ENCODE results near the gene UPF1. TPM values are rescaled to one million over a fixed set of nuclear protein-coding genes. Genes with fewer than 3 reads are reported as not detected.

UPF1 gene
- polyA plus RNA-seq, 2 of the 4 experiments (the other 2 are of a cell fraction), result 19.2 to 28.6 TPM

DNA sequence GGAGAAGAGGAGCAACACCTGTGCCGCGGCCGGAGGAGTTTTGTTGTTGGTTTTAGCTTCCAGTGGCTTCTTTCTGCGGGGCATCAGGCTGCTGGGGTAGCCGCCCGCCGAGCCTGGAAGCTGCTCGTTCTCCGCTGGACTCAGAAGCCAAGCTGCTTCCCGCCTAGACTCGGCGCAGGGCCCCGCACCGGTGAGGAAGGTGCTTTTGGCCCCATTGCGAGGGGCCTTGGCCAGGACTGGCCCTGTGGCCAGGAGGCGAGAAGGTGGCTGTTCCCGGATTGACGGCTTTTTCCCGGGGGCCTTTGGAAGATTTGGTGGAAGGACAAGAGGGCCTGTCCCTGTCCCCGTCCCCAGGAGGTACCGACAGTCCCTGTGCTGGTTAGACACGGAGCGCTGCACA lies 35.4 kb downstream of the UPF1 start:
- Histone ChIP-seq H3K4me1 (no peaks in the 10 kb centered on the region), H3K4me2 (no peak overlapping the region), H3K4me3 (no peak overlapping the region), H3K27ac (no peak overlapping the region), H3K9me3 (no peaks in the 10 kb centered on the region)
- TF ChIP-seq, protein P1, sequence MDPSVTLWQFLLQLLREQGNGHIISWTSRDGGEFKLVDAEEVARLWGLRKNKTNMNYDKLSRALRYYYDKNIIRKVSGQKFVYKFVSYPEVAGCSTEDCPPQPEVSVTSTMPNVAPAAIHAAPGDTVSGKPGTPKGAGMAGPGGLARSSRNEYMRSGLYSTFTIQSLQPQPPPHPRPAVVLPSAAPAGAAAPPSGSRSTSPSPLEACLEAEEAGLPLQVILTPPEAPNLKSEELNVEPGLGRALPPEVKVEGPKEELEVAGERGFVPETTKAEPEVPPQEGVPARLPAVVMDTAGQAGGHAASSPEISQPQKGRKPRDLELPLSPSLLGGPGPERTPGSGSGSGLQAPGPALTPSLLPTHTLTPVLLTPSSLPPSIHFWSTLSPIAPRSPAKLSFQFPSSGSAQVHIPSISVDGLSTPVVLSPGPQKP (IDR thresholded peaks at IDR 0.05; ENCODE audit: low read depth, low read length), result no peak
- TF ChIP-seq RNF2 (IDR thresholded peaks at IDR 0.05; ENCODE audit: borderline replicate concordance, low read depth), result no peak
- no peak for TF ChIP-seq FOXS1 (CRISPR knock-in tag; IDR thresholded peaks at IDR 0.05)
- no peak for TF ChIP-seq PHF8 (IDR thresholded peaks at IDR 0.05; ENCODE audit: borderline replicate concordance, low read depth)
- TF ChIP-seq, protein P2, sequence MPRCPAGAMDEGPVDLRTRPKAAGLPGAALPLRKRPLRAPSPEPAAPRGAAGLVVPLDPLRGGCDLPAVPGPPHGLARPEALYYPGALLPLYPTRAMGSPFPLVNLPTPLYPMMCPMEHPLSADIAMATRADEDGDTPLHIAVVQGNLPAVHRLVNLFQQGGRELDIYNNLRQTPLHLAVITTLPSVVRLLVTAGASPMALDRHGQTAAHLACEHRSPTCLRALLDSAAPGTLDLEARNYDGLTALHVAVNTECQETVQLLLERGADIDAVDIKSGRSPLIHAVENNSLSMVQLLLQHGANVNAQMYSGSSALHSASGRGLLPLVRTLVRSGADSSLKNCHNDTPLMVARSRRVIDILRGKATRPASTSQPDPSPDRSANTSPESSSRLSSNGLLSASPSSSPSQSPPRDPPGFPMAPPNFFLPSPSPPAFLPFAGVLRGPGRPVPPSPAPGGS (IDR thresholded peaks at IDR 0.05), result no peak
- no peak for TF ChIP-seq KDM5A (IDR thresholded peaks at IDR 0.05)
- TF ChIP-seq MAFK (IDR thresholded peaks at IDR 0.05; ENCODE audit: partially characterized antibody), result no peak
- no peak for TF ChIP-seq TFCP2L1 (CRISPR knock-in tag; IDR thresholded peaks at IDR 0.05)
- TF ChIP-seq POLR2A (IDR thresholded peaks at IDR 0.05; ENCODE audit: low read length), result no peak
- TF ChIP-seq, protein P3, sequence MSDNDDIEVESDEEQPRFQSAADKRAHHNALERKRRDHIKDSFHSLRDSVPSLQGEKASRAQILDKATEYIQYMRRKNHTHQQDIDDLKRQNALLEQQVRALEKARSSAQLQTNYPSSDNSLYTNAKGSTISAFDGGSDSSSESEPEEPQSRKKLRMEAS (IDR thresholded peaks at IDR 0.05), result no peak
- no peak for DNase-seq (ENCODE audit: low read depth in 1 of 2, low spot score in 1 of 2)
- CTCF ChIA-PET, result interaction anchor here (0.7 to 3.8 kb wide), 15 partner anchors 9 to 416 kb away, joined by 3 to 41 read pairs (median 5); no protein-coding TSS in a partner anchor
- no peak for ATAC-seq
- WGBS (ENCODE audit: missing lambda C conversion rate), result 90% methylated on average over 18 of the region's 23 CpGs
- FAIRE-seq, result no peak
- POLR2A ChIA-PET, result no interaction called here

DNA sequence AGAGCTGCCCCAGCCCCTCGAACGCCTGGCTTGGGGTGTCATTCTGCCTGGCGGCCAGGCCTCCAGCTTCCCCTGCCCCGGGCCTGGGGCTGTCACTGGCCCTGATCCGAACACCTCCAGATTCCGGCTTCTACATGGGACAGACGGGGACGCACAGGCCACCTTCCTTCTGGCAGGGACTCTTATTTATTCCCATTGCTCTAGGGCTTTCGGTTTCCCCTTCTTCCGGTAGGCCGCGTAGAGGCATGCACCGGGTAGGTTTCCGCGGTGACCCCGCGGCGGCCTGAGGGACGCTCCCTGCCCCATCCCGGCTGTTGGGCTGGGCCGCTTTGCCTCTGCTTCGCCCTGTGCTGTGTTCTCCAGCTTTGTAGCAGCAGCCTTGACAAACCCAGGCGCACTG lies 36.0 kb downstream of the UPF1 start:
- CTCF ChIA-PET, result interaction anchor here (0.7 to 3.8 kb wide), 13 partner anchors 9 to 417 kb away, joined by 3 to 41 read pairs (median 5); no protein-coding TSS in a partner anchor
- ATAC-seq (no peak), FAIRE-seq (no peak), DNase-seq (ENCODE audit: low read depth in 1 of 2, low spot score in 1 of 2) (no peak)
- no peaks in the 10 kb centered on the region for H3K4me1 ChIP-seq
- no peak overlapping the region; a peak in 1 of 6 replicates for H3K27ac ChIP-seq
- 92% methylated on average over 22 of the region's 23 CpGs for WGBS (ENCODE audit: missing lambda C conversion rate)
- POLR2A ChIA-PET, result no interaction called here
- TF ChIP-seq TP53 (CRISPR knock-in tag; IDR thresholded peaks at IDR 0.05), result no peak
- TF ChIP-seq GATA3 (IDR thresholded peaks at IDR 0.05; ENCODE audit: borderline replicate concordance), result no peak
- TF ChIP-seq RCOR1 (IDR thresholded peaks at IDR 0.05; ENCODE audit: low read depth, low read length), result no peak
- TF ChIP-seq CEBPB (IDR thresholded peaks at IDR 0.05), result no peak
- no peak for TF ChIP-seq MYC (IDR thresholded peaks at IDR 0.05; ENCODE audit: borderline replicate concordance, low read length)
- TF ChIP-seq, protein P4, sequence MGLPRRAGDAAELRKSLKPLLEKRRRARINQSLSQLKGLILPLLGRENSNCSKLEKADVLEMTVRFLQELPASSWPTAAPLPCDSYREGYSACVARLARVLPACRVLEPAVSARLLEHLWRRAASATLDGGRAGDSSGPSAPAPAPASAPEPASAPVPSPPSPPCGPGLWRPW (IDR thresholded peaks at IDR 0.05), result no peak
- TF ChIP-seq EP300 (IDR thresholded peaks at IDR 0.05), result no peak
- TF ChIP-seq HOXB13 (CRISPR knock-in tag; IDR thresholded peaks at IDR 0.05; ENCODE audit: low read depth), result no peak
- no peak for TF ChIP-seq EHMT2 (IDR thresholded peaks at IDR 0.05; ENCODE audit: low read depth)
- no peak for TF ChIP-seq HDAC2 (IDR thresholded peaks at IDR 0.05)
- TF ChIP-seq ZNF302 (CRISPR knock-in tag; IDR thresholded peaks at IDR 0.05), result no peak
- no peaks in the 10 kb centered on the region for H3K9me3 ChIP-seq
- no peak overlapping the region for H3K4me2 ChIP-seq
- no peak overlapping the region for H3K4me3 ChIP-seq

DNA sequence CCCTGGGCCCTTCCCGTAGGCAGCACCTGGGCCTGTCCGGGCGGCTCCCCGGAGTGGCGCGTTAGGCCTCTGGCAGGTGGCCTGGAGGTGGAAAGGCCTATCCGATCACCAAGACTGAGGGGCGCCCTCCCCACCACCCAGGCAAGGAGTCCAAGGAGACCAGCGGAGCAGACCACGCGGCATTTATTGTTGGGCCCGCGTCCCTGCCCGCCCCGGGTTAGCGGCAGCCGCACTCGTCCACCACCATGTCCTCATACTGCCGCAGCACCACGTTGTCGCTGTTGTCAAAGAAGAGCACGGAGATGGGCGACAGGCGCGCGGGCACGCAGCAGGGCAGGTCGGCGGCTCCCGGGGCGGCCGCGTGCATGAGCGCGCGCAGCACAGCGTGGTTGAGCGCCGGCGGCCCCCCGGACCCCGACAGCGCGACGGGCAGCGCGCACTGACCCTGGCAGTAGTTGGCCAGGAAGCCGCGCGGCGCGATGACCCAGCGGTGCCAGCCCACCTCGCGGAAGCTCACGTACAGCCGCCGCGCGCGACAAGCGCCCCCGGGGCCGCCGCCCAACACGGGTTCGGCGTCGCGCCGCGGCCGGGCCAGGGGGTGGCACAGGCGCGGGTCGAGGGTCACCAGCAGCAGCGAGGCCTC lies 36.7 kb downstream of the UPF1 start:
- no peak for ATAC-seq
- no peak for DNase-seq (ENCODE audit: low read depth in 1 of 2, low spot score in 1 of 2)
- Histone ChIP-seq H3K9me3 (no peaks in the 10 kb centered on the region), H3K27ac (no peak overlapping the region; a peak in 1 of 6 replicates), H3K4me2 (no peak overlapping the region), H3K4me3 (no peak overlapping the region), H3K4me1 (no peaks in the 10 kb centered on the region)
- no peak for FAIRE-seq
- 95% methylated on average over 45 of the region's 77 CpGs for WGBS (ENCODE audit: missing lambda C conversion rate)
- ChIA-PET POLR2A (no interaction called here), CTCF (interaction anchor here (1.0 to 3.8 kb wide), 4 partner anchors 12 to 265 kb away, joined by 3 to 41 read pairs (median 4); no protein-coding TSS in a partner anchor)
- TF ChIP-seq CHD4 (IDR thresholded peaks at IDR 0.05; ENCODE audit: borderline replicate concordance) (no peak), BHLHE40 (IDR thresholded peaks at IDR 0.05; ENCODE audit: low read depth, low read length) (no peak), SMC3 (IDR thresholded peaks at IDR 0.05) (no peak), RFX5 (IDR thresholded peaks at IDR 0.05) (no peak), HOXA7 (CRISPR knock-in tag; IDR thresholded peaks at IDR 0.05) (no peak), MYC (IDR thresholded peaks at IDR 0.05; ENCODE audit: borderline replicate concordance, low read length) (no peak), MAZ (IDR thresholded peaks at IDR 0.05; ENCODE audit: borderline replicate concordance, low read depth, low read length) (no peak), PHF8 (IDR thresholded peaks at IDR 0.05; ENCODE audit: borderline replicate concordance, low read depth) (no peak), FOXS1 (CRISPR knock-in tag; IDR thresholded peaks at IDR 0.05) (no peak), HOXB13 (CRISPR knock-in tag; IDR thresholded peaks at IDR 0.05; ENCODE audit: low read depth) (no peak), HDAC2 (IDR thresholded peaks at IDR 0.05) (no peak)
- TF ChIP-seq, protein P3 (IDR thresholded peaks at IDR 0.05), result no peak
- TF ChIP-seq, protein P5, sequence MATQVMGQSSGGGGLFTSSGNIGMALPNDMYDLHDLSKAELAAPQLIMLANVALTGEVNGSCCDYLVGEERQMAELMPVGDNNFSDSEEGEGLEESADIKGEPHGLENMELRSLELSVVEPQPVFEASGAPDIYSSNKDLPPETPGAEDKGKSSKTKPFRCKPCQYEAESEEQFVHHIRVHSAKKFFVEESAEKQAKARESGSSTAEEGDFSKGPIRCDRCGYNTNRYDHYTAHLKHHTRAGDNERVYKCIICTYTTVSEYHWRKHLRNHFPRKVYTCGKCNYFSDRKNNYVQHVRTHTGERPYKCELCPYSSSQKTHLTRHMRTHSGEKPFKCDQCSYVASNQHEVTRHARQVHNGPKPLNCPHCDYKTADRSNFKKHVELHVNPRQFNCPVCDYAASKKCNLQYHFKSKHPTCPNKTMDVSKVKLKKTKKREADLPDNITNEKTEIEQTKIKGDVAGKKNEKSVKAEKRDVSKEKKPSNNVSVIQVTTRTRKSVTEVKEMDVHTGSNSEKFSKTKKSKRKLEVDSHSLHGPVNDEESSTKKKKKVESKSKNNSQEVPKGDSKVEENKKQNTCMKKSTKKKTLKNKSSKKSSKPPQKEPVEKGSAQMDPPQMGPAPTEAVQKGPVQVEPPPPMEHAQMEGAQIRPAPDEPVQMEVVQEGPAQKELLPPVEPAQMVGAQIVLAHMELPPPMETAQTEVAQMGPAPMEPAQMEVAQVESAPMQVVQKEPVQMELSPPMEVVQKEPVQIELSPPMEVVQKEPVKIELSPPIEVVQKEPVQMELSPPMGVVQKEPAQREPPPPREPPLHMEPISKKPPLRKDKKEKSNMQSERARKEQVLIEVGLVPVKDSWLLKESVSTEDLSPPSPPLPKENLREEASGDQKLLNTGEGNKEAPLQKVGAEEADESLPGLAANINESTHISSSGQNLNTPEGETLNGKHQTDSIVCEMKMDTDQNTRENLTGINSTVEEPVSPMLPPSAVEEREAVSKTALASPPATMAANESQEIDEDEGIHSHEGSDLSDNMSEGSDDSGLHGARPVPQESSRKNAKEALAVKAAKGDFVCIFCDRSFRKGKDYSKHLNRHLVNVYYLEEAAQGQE (IDR thresholded peaks at IDR 0.05), result no peak

Measured in A549 (cell line).